Ascending aorta (tissue), 2 donors: ENCODE results near the gene FARP2. TPM values are rescaled to one million over a fixed set of nuclear protein-coding genes. Genes with fewer than 3 reads are reported as not detected.

Experiments
- DNase-seq, 2 donors: peaks; one replicate each; pipeline ENCODE4 v3.0.0-alpha.2; 2019; ENCODE audit warnings: low spot score in 2 of 2
- H3K27ac ChIP-seq, 2 donors: fragments of 200-600 bp; sonication (generic); one replicate each; pipeline ENCODE4 v1.5.1; 2016 to 2017; ENCODE audit warnings: mild to moderate bottlenecking in 1 of 2
- H3K27me3 ChIP-seq: fragments of 200-600 bp; sonication (generic); one replicate; pipeline ENCODE4 v1.5.1; 2017
- H3K36me3 ChIP-seq, 2 donors: fragments of 200-600 bp; sonication (generic); one replicate each; pipeline ENCODE4 v1.5.1; 2016
- H3K4me1 ChIP-seq, 2 donors: fragments of 200-600 bp; sonication (generic); one replicate each; pipeline ENCODE4 v1.5.1; 2016 to 2017; ENCODE audit warnings: mild to moderate bottlenecking in 1 of 2
- H3K4me3 ChIP-seq, 2 donors: fragments of 200-600 bp; sonication (generic); one replicate each; pipeline ENCODE4 v1.5.1; 2016 to 2017; ENCODE audit warnings: mild to moderate bottlenecking in 1 of 2
- H3K9me3 ChIP-seq, 2 donors: fragments of 200-600 bp; sonication (generic); one replicate each; pipeline ENCODE4 v1.5.1; 2016
- CTCF ChIP-seq, 3 experiments: fragments of 200-600 bp in 2 of 3; fragments of 450-650 bp in 1 of 3; sonication (generic) in 2 of 3; IDR thresholded peaks; one replicate each; pipeline ENCODE4 v1.5.1; 2016 to 2019; ENCODE audit warnings: antibody characterized with exemption in 3 of 3, mild to moderate bottlenecking in 1 of 3, moderate library complexity in 1 of 3
- intact Hi-C: fragments of 100-400 bp; cut with DNase I; formaldehyde crosslinking; loops from one replicate; pipeline ENCODE4 v1.15.1; 2023
- total RNA-seq: library from RNA; depleted of rRNA; stranded (reverse); fragments of >200 nt; gene quantifications from one replicate; pipeline ENCODE4 v1.1.0, GENCODE V29; 2016

FARP2 gene
- total RNA-seq, 1 donor from 2014 or later: 19.6 TPM

GRCh38 chr2:241465543-241465942, 109.5 kb downstream of the FARP2 start:
- TF ChIP-seq CTCF (IDR thresholded peaks at IDR 0.05): no peak
- Histone ChIP-seq H3K4me1 (no peaks in the 10 kb centered on the region), H3K4me3 (no peak overlapping the region), H3K36me3 (peaks cover 15 to 45% of the 10 kb centered on the region in 2 donors), H3K9me3 (no peaks in the 10 kb centered on the region), H3K27ac (no peak overlapping the region), H3K27me3 (no peaks in the 10 kb centered on the region)
- DNase-seq: no peak
- intact Hi-C loops: no loop called here

GRCh38 chr2:241466230-241466629, 110.1 kb downstream of the FARP2 start:
- intact Hi-C loops: no loop called here
- TF ChIP-seq CTCF (IDR thresholded peaks at IDR 0.05): no peak
- Histone ChIP-seq H3K36me3 (peaks cover 15 to 45% of the 10 kb centered on the region in 2 donors), H3K4me1 (no peaks in the 10 kb centered on the region), H3K27ac (no peak overlapping the region), H3K9me3 (no peaks in the 10 kb centered on the region), H3K27me3 (no peaks in the 10 kb centered on the region), H3K4me3 (no peak overlapping the region)
- DNase-seq: no peak

GRCh38 chr2:241467777-241468475, 111.8 kb downstream of the FARP2 start:
- no peak for TF ChIP-seq CTCF (IDR thresholded peaks at IDR 0.05)
- H3K27ac ChIP-seq: no peak overlapping the region
- H3K4me1 ChIP-seq: no peaks in the 10 kb centered on the region
- no peaks in the 10 kb centered on the region for H3K9me3 ChIP-seq
- intact Hi-C loops: no loop called here
- H3K4me3 ChIP-seq: no peak overlapping the region
- H3K36me3 ChIP-seq: peaks cover 15 to 44% of the 10 kb centered on the region in 2 donors
- H3K27me3 ChIP-seq: no peaks in the 10 kb centered on the region
- DNase-seq: no peak

GRCh38 chr2:241468476-241468781, 112.3 kb downstream of the FARP2 start:
- intact Hi-C loops: no loop called here
- no peak for TF ChIP-seq CTCF (IDR thresholded peaks at IDR 0.05)
- H3K27ac ChIP-seq: no peak overlapping the region
- peaks cover 15 to 39% of the 10 kb centered on the region in 2 donors for H3K36me3 ChIP-seq
- no peak for DNase-seq
- no peaks in the 10 kb centered on the region for H3K4me1 ChIP-seq
- H3K9me3 ChIP-seq: no peaks in the 10 kb centered on the region
- H3K27me3 ChIP-seq: no peaks in the 10 kb centered on the region
- no peak overlapping the region for H3K4me3 ChIP-seq

GRCh38 chr2:241469746-241470145, 113.7 kb downstream of the FARP2 start:
- DNase-seq: no peak
- H3K4me1 ChIP-seq: no peaks in the 10 kb centered on the region
- no peak for TF ChIP-seq CTCF (IDR thresholded peaks at IDR 0.05)
- no peak overlapping the region for H3K27ac ChIP-seq
- no peaks in the 10 kb centered on the region for H3K27me3 ChIP-seq
- H3K36me3 ChIP-seq: peaks cover 11 to 31% of the 10 kb centered on the region in 2 donors
- H3K4me3 ChIP-seq: no peak overlapping the region
- intact Hi-C loops: no loop called here
- no peaks in the 10 kb centered on the region for H3K9me3 ChIP-seq

- no peak for TF ChIP-seq CTCF (IDR thresholded peaks at IDR 0.05)
- Histone ChIP-seq H3K36me3 (peaks cover 1 to 41% of the 10 kb centered on the region in 2 donors), H3K9me3 (no peaks in the 10 kb centered on the region), H3K4me1 (no peaks in the 10 kb centered on the region), H3K4me3 (no peak overlapping the region), H3K27me3 (no peaks in the 10 kb centered on the region), H3K27ac (no peak overlapping the region)
- DNase-seq: no peak
- intact Hi-C loops: no loop called here
Observed at GRCh38 chr2:241473399-241473798, 117.3 kb downstream of the FARP2 start.
